ENCODE data around the gene NPAS3. TPM values are rescaled to one million over a fixed set of nuclear protein-coding genes. Genes with fewer than 3 reads are reported as not detected.

Gene NPAS3
- total RNA-seq, 1 donor from 2014 or later, result 5.2 TPM

- H3K4me1 Mint-ChIP-seq, result peaks cover 6% of the 10 kb centered on the region
- H3K9me3 Mint-ChIP-seq, result peaks cover 27% of the 10 kb centered on the region
- H3K27me3 Mint-ChIP-seq (ENCODE audit: low read depth), result no peaks in the 10 kb centered on the region
- H3K36me3 Mint-ChIP-seq, result peaks cover 14% of the 10 kb centered on the region
- no peak for TF ChIP-seq CTCF (IDR thresholded peaks at IDR 0.05; ENCODE audit: unreplicated experiment)
- no peak for DNase-seq (ENCODE audit: low spot score in 2 of 2, unreplicated experiment in 2 of 2)
- H3K4me3 Mint-ChIP-seq, result no peak overlapping the region
- no peak overlapping the region for H3K27ac Mint-ChIP-seq
Measured at GRCh38 chr14:32993921-32994320, 55.2 kb downstream of the NPAS3 start.

- H3K4me3 Mint-ChIP-seq, result no peak overlapping the region
- peaks cover 6% of the 10 kb centered on the region for H3K4me1 Mint-ChIP-seq
- H3K27me3 Mint-ChIP-seq (ENCODE audit: low read depth), result no peaks in the 10 kb centered on the region
- peaks cover 26% of the 10 kb centered on the region for H3K9me3 Mint-ChIP-seq
- no peak for TF ChIP-seq CTCF (IDR thresholded peaks at IDR 0.05; ENCODE audit: unreplicated experiment)
- H3K36me3 Mint-ChIP-seq, result peaks cover 14% of the 10 kb centered on the region
- DNase-seq (ENCODE audit: low spot score in 2 of 2, unreplicated experiment in 2 of 2), result no peak
- no peak overlapping the region for H3K27ac Mint-ChIP-seq
Measured at GRCh38 chr14:32996343-32996742, 57.7 kb downstream of the NPAS3 start.

GRCh38 chr14:32998433-32998832 is 59.8 kb downstream of the NPAS3 start:
- Mint-ChIP-seq H3K9me3 (peaks cover 26% of the 10 kb centered on the region), H3K27me3 (ENCODE audit: low read depth) (no peaks in the 10 kb centered on the region), H3K4me3 (no peak overlapping the region), H3K27ac (no peak overlapping the region), H3K4me1 (peaks cover 6% of the 10 kb centered on the region), H3K36me3 (peaks cover 14% of the 10 kb centered on the region)
- TF ChIP-seq CTCF (IDR thresholded peaks at IDR 0.05; ENCODE audit: unreplicated experiment), result no peak
- DNase-seq (ENCODE audit: low spot score in 2 of 2, unreplicated experiment in 2 of 2), result no peak

- no peaks in the 10 kb centered on the region for H3K27me3 Mint-ChIP-seq (ENCODE audit: low read depth)
Measured at GRCh38 chr14:33009673-33010072, 71.0 kb downstream of the NPAS3 start.

GRCh38 chr14:33010495-33010894 is 71.8 kb downstream of the NPAS3 start:
- Mint-ChIP-seq H3K4me3 (no peak overlapping the region), H3K27me3 (ENCODE audit: low read depth) (no peaks in the 10 kb centered on the region), H3K36me3 (no peaks in the 10 kb centered on the region), H3K4me1 (no peaks in the 10 kb centered on the region), H3K9me3 (no peaks in the 10 kb centered on the region), H3K27ac (no peak overlapping the region)
- TF ChIP-seq CTCF (IDR thresholded peaks at IDR 0.05; ENCODE audit: unreplicated experiment), result no peak
- DNase-seq (ENCODE audit: low spot score in 2 of 2, unreplicated experiment in 2 of 2), result no peak

More at GRCh38 chr14:33009673-33010072, 71.0 kb downstream of the NPAS3 start:
- Mint-ChIP-seq H3K27ac (no peak overlapping the region), H3K4me3 (no peak overlapping the region), H3K4me1 (no peaks in the 10 kb centered on the region), H3K9me3 (no peaks in the 10 kb centered on the region), H3K36me3 (no peaks in the 10 kb centered on the region)
- TF ChIP-seq CTCF (IDR thresholded peaks at IDR 0.05; ENCODE audit: unreplicated experiment), result no peak
- DNase-seq (ENCODE audit: low spot score in 2 of 2, unreplicated experiment in 2 of 2), result no peak

GRCh38 chr14:33014710-33015109 is 76.0 kb downstream of the NPAS3 start:
- Mint-ChIP-seq H3K4me3 (no peak overlapping the region), H3K27me3 (ENCODE audit: low read depth) (peaks cover 3% of the 10 kb centered on the region), H3K9me3 (no peaks in the 10 kb centered on the region), H3K4me1 (no peaks in the 10 kb centered on the region), H3K27ac (no peak overlapping the region), H3K36me3 (no peaks in the 10 kb centered on the region)
- no peak for TF ChIP-seq CTCF (IDR thresholded peaks at IDR 0.05; ENCODE audit: unreplicated experiment)
- DNase-seq (ENCODE audit: low spot score in 2 of 2, unreplicated experiment in 2 of 2), result no peak

Measured in mesothelial cell of epicardium (in vitro differentiated cells).